Kidney (tissue), 14 donors: ENCODE measurements around the gene C22orf23. TPM values are rescaled to one million over a fixed set of nuclear protein-coding genes. Genes with fewer than 3 reads are reported as not detected.

Experiments
- DNase-seq, 5 donors: peaks; one replicate each; pipeline ENCODE4 v3.0.0-alpha.2; 2013 to 2020
- FAIRE-seq: peaks from 2 replicates; lab custom pipeline; 2012; peaks lifted over from hg19 to GRCh38; lab: Jason Lieb, UNC
- H3K27ac ChIP-seq, 2 donors: one replicate each; pipeline ENCODE4 v1.7.0; 2013; ENCODE audit warnings: low read depth in 2 of 2, low read length in 2 of 2, inconsistent platforms in 1 of 2
- H3K27me3 ChIP-seq: one replicate; pipeline ENCODE4 v1.7.1; 2013; ENCODE audit warnings: low read length, inconsistent platforms; ENCODE audit not compliant: control insufficient read depth, insufficient read depth
- H3K36me3 ChIP-seq, 3 donors: one replicate each; pipeline versions ENCODE4 v1.7.0 to v1.7.1; 2013; ENCODE audit warnings: low read length in 3 of 3, control low read depth in 1 of 3, inconsistent platforms in 1 of 3; ENCODE audit not compliant: insufficient read depth in 3 of 3, control insufficient read depth in 2 of 3
- H3K4me1 ChIP-seq, 3 donors: one replicate each; pipeline versions ENCODE4 v1.7.0 to v1.7.1; 2013; ENCODE audit warnings: low read length in 3 of 3, inconsistent platforms in 1 of 3, low read depth in 1 of 3; ENCODE audit not compliant: control insufficient read depth in 2 of 3, insufficient read depth in 2 of 3
- H3K4me3 ChIP-seq, 3 donors: one replicate each; pipeline versions ENCODE4 v1.7.0 to v1.8.1; 2013; ENCODE audit warnings: low read length in 3 of 3, control low read depth in 1 of 3, inconsistent platforms in 1 of 3
- H3K9ac ChIP-seq, 3 donors: one replicate each; pipeline versions ENCODE4 v1.7.0 to v1.7.1; 2013; ENCODE audit warnings: low read length in 3 of 3, control low read depth in 1 of 3, inconsistent platforms in 1 of 3
- H3K9me3 ChIP-seq, 3 donors: one replicate each; pipeline versions ENCODE4 v1.7.0 to v1.7.1; 2013; ENCODE audit warnings: low read length in 3 of 3, control low read depth in 1 of 3, inconsistent platforms in 1 of 3; ENCODE audit not compliant: control insufficient read depth in 2 of 3, insufficient read depth in 1 of 3
- CTCF ChIP-seq: IDR thresholded peaks from 3 replicates; pipeline ENCODE4 v1.5.1; 2012; ENCODE audit warnings: mild to moderate bottlenecking, moderate library complexity, borderline replicate concordance; ENCODE audit not compliant: insufficient read depth; ENCODE audit errors: extremely low read depth
- intact Hi-C: fragments of 100-400 bp; cut with DNase I; formaldehyde crosslinking; loops from one replicate; pipeline ENCODE4 v1.11.1; 2022
- polyA plus RNA-seq: library from polyadenylated mRNA; stranded (reverse); fragments of 350-450 nt; fragmentation: Illumina TruSeq; extraction: RNeasy Lipid Tissue Mini Kit (QIAGEN cat#74804); gene quantifications from one replicate; pipeline ENCODE4 v1.2.3, GENCODE V29; 2014; ENCODE audit warnings: low read depth, low replicate concordance; ENCODE audit not compliant: insufficient read depth
- total RNA-seq: library from RNA; stranded (reverse); fragmentation: NEBNext Ultra II Directional; extraction: Animal tissue kit (Norgen Biotek cat#: 25700); gene quantifications from one replicate; pipeline ENCODE4 v1.2.1, GENCODE V29; 2021
- donor health status: control.
- donor health status: control.
- donor health status: control.
- donor health status: control.
- donor health status: control.
- donor health status: DM: yes; HTN: yes; CAD: no.
- donor health status: Normal renal cell carcinoma (clear cell type).

Gene C22orf23
- total and polyA plus RNA-seq, 2 donors from 2014 or later: 0.57 to 1.0 TPM

GRCh38 chr22:37898441-37899181 lies 54.8 kb downstream of the C22orf23 start:
- no peak for FAIRE-seq
- DNase-seq: no peak
- Histone ChIP-seq H3K27me3 (no peaks in the 10 kb centered on the region), H3K27ac (peak overlapping the region in 1 of 2 donors; percentile 28), H3K36me3 (no peaks in the 10 kb centered on the region), H3K4me3 (no peak overlapping the region), H3K4me1 (peaks cover 0 to 19% (median 12%) of the 10 kb centered on the region in 3 donors), H3K9me3 (no peaks in the 10 kb centered on the region), H3K9ac (no peak overlapping the region)
- intact Hi-C loops: no loop called here
- no peak for TF ChIP-seq CTCF

DNA sequence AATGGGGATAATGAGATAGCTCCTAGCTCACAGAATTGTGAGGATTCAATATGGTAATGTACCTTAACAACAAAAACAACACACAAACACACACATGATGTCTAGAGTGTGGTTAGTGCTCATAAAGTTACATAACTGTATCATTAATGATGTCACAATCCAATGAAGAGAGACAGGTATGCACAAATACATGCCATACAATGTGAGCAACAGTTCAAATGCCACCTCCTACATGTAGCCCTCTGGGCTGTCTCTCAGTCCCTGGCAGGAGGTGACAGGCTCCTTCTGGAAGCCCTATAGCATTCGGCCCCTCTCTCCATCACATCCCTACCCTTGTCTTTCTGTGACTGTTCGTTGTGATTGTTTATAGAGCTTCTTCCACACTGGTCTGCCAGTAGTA lies 55.6 kb downstream of the C22orf23 start:
- DNase-seq (no peak), FAIRE-seq (no peak)
- H3K9ac ChIP-seq: no peak overlapping the region
- H3K9me3 ChIP-seq: no peaks in the 10 kb centered on the region
- H3K27me3 ChIP-seq: no peaks in the 10 kb centered on the region
- H3K4me1 ChIP-seq: peaks cover 0 to 27% (median 20%) of the 10 kb centered on the region in 3 donors
- intact Hi-C loops: no loop called here
- no peak for TF ChIP-seq CTCF
- no peak overlapping the region for H3K27ac ChIP-seq
- no peak overlapping the region for H3K4me3 ChIP-seq
- no peaks in the 10 kb centered on the region for H3K36me3 ChIP-seq

DNA sequence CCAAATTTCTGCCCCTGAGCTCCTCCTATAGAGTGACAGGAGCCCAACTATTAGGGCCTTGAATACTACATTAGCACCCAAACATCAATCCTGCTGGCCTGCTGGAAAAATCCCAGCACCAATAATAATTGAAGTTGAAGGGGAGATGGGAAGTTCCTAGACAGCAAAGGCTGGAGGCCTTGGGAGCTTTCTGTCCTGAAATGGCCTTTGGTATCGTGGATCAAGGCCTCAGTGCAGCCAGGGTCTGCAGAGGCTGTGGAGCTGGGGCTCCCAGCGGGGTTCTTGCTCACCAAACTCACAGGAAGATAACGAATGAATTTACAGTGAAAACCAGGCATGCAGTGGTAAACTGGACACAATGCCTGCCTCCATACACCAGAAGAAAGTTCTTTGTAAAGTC lies 56.5 kb downstream of the C22orf23 start:
- intact Hi-C loops: no loop called here

More for the DNA sequence above, 56.5 kb downstream of the C22orf23 start:
- TF ChIP-seq CTCF: no peak
- peak in 1 of 5 donors; percentile 34 for DNase-seq
- H3K9ac ChIP-seq: no peak overlapping the region
- peaks cover 0 to 33% (median 20%) of the 10 kb centered on the region in 3 donors for H3K4me1 ChIP-seq
- no peaks in the 10 kb centered on the region for H3K9me3 ChIP-seq
- no peaks in the 10 kb centered on the region for H3K27me3 ChIP-seq
- H3K27ac ChIP-seq: no peak overlapping the region
- FAIRE-seq: no peak
- H3K36me3 ChIP-seq: no peaks in the 10 kb centered on the region
- H3K4me3 ChIP-seq: no peak overlapping the region
